Panc1 (cell line): Measurements from ENCODE around the gene IL18RAP. TPM values are rescaled to one million over a fixed set of nuclear protein-coding genes. Genes with fewer than 3 reads are reported as not detected.

Source experiments
- ATAC-seq: fragments of 200-7000 bp; cut with Tn5 transposase; 2 replicates; pipeline ENCODE4 v1.9.1; 2020; ENCODE audit warnings: mild to moderate bottlenecking, moderate library complexity
- BruUV-seq: library from RNA; stranded (reverse); fragments of 400-500 nt; replicated peaks from 2 replicates; lab custom pipeline; 2021; lab: Mats Ljungman, UMichigan
- CTCF ChIA-PET: fragments of 300-600 bp; sonication (Branson Sonifier 250); formaldehyde crosslinking; loops from one replicate; lab custom pipeline; 2022; ENCODE audit warnings: antibody characterized with exemption; lab: Charles Lee
- POLR2A ChIA-PET: fragments of 300-600 bp; sonication (Branson Sonifier 250); formaldehyde crosslinking; loops from one replicate; lab custom pipeline; 2022; ENCODE audit warnings: antibody characterized with exemption; lab: Charles Lee
- DNase-seq: peaks from one replicate; pipeline ENCODE4 v3.0.0-alpha.2; 2010; ENCODE audit warnings: low read depth, low spot score
- H3K27ac ChIP-seq: 2 replicates; pipeline ENCODE4 v1.5.1; 2011; ENCODE audit warnings: mild to moderate bottlenecking, low read length, inconsistent platforms
- H3K27me3 ChIP-seq: fragments of 200-500 bp; sonication (Bioruptor generic); 2 replicates; pipeline ENCODE4 v1.6.0; 2014; ENCODE audit warnings: low read length, inconsistent platforms; ENCODE audit not compliant: control insufficient read depth, insufficient read depth
- H3K36me3 ChIP-seq: fragments of 200-500 bp; sonication (Bioruptor generic); 2 replicates; pipeline ENCODE4 v1.5.1; 2014; ENCODE audit warnings: inconsistent platforms, mild to moderate bottlenecking, low read length, moderate library complexity; ENCODE audit not compliant: control insufficient read depth, insufficient read depth
- H3K4me1 ChIP-seq: 2 replicates; pipeline ENCODE4 v1.5.1; 2011; ENCODE audit warnings: inconsistent platforms, mild to moderate bottlenecking, low read length, moderate library complexity; ENCODE audit not compliant: control insufficient read depth, insufficient read depth
- H3K4me3 ChIP-seq, 2 experiments: 2 replicates each; pipeline ENCODE4 v1.5.1; 2011 to 2012; ENCODE audit warnings: low read depth in 2 of 2, low read length in 2 of 2, mild to moderate bottlenecking in 2 of 2, inconsistent platforms in 1 of 2, moderate library complexity in 1 of 2
- H3K9me3 ChIP-seq: fragments of 200-500 bp; sonication (Bioruptor generic); 2 replicates; pipeline ENCODE4 v1.5.1; 2014; ENCODE audit warnings: low read depth, mild to moderate bottlenecking, inconsistent platforms, low read length, moderate library complexity; ENCODE audit not compliant: control insufficient read depth, insufficient read depth
- CTCF ChIP-seq: fragments of 450-650 bp; IDR thresholded peaks from 2 replicates; pipeline ENCODE4 v1.5.1; 2017; ENCODE audit warnings: mild to moderate bottlenecking
- POLR2AphosphoS5 ChIP-seq: IDR thresholded peaks from 2 replicates; pipeline ENCODE4 v1.6.1; 2012; ENCODE audit warnings: mild to moderate bottlenecking, low read depth, low read length, moderate library complexity
- REST ChIP-seq, 2 experiments: IDR thresholded peaks; 2 replicates each; pipeline ENCODE4 v1.6.1; 2011 to 2012; ENCODE audit warnings: low read depth in 2 of 2, control low read depth in 1 of 2, low read length in 1 of 2, mild to moderate bottlenecking in 1 of 2, moderate library complexity in 1 of 2; ENCODE audit not compliant: insufficient read depth in 1 of 2
- SIN3A ChIP-seq: IDR thresholded peaks from 2 replicates; pipeline ENCODE4 v1.6.1; 2012; ENCODE audit warnings: low read depth, mild to moderate bottlenecking, low read length, moderate library complexity, borderline replicate concordance; ENCODE audit not compliant: insufficient read depth
- TCF7L2 ChIP-seq: IDR thresholded peaks from 2 replicates; pipeline ENCODE4 v1.6.1; 2011; ENCODE audit warnings: mild to moderate bottlenecking, low read depth, low read length, inconsistent platforms
- in situ Hi-C: cut with HindIII; loops from 2 replicates; pipeline ENCODE4 v1.10.0; 2016; ENCODE audit warnings: low sequenced_read_pairs, low pct_unique_long_range_greater_than_20kb
- intact Hi-C: fragments of 100-400 bp; cut with micrococcal nuclease; formaldehyde crosslinking; loops from one replicate; pipeline ENCODE4 v1.10.0; 2022; ENCODE audit not compliant: unreplicated experiment
- total RNA-seq: library from RNA; stranded (reverse); gene quantifications from one replicate; pipeline ENCODE4 v1.2.1, GENCODE V29; 2021; ENCODE audit not compliant: unreplicated experiment

IL18RAP gene
- total RNA-seq, 1 experiment from 2014 or later, result not detected

- in situ Hi-C loops, result no loop called here
- DNase-seq (no peak), ATAC-seq (no peak)
- peaks cover 4% of the 10 kb centered on the region; the same call in 1 of the 2 replicates for H3K27me3 ChIP-seq
- no peak overlapping the region for H3K27ac ChIP-seq
- H3K4me3 ChIP-seq, result no peak overlapping the region
- ChIA-PET CTCF (no interaction called here), POLR2A (no interaction called here)
- intact Hi-C loops, result no loop called here
- no peaks in the 10 kb centered on the region for H3K4me1 ChIP-seq
- TF ChIP-seq POLR2AphosphoS5 (no peak), CTCF (peak; percentile 12; the same call in 1 of the 2 replicates), SIN3A (no peak), REST (IDR thresholded peaks at IDR 0.05; ENCODE audit: insufficient read depth in 1 of 2, low read depth in 2 of 2, low read length in 1 of 2) (no peak)
- no peaks in the 10 kb centered on the region for H3K36me3 ChIP-seq
- no peaks in the 10 kb centered on the region for H3K9me3 ChIP-seq
- BruUV-seq, result no TSS peak
Measured at GRCh38 chr2:102478686-102479470, 55.9 kb downstream of the IL18RAP start.

GRCh38 chr2:102480285-102481195, 57.6 kb downstream of the IL18RAP start:
- Histone ChIP-seq H3K36me3 (no peaks in the 10 kb centered on the region), H3K27me3 (peaks cover 4% of the 10 kb centered on the region; the same call in 1 of the 2 replicates), H3K27ac (no peak overlapping the region), H3K4me3 (no peak overlapping the region), H3K4me1 (no peaks in the 10 kb centered on the region), H3K9me3 (no peaks in the 10 kb centered on the region)
- no TSS peak for BruUV-seq
- ChIA-PET CTCF (no interaction called here), POLR2A (no interaction called here)
- DNase-seq (no peak), ATAC-seq (no peak)
- in situ Hi-C loops (no loop called here), intact Hi-C loops (no loop called here)
- TF ChIP-seq REST (IDR thresholded peaks at IDR 0.05; ENCODE audit: insufficient read depth in 1 of 2, low read depth in 2 of 2, low read length in 1 of 2), result no peak
- TF ChIP-seq TCF7L2, result no peak
